H1 (cell line): ENCODE measurements around the gene LRRC15. TPM values are rescaled to one million over a fixed set of nuclear protein-coding genes. Genes with fewer than 3 reads are reported as not detected.
A peak's percentile ranks its signal among the peaks of the same experiment; 100 is the strongest.

Source experiments
- CTCF ChIA-PET: fragments of 300-600 bp; sonication (Branson Sonifier 250); formaldehyde crosslinking; loops from one replicate; lab custom pipeline; 2021; ENCODE audit not compliant: partially characterized antibody; lab: Charles Lee
- POLR2A ChIA-PET: fragments of 300-600 bp; sonication (Branson Sonifier 250); formaldehyde crosslinking; loops from one replicate; lab custom pipeline; 2021; ENCODE audit warnings: inconsistent platforms; ENCODE audit not compliant: partially characterized antibody; lab: Charles Lee
- DNase-seq, 2 experiments: peaks; one replicate each; pipeline versions ENCODE4 v3.0.0 to v3.0.0-alpha.2; 2010 to 2022; ENCODE audit warnings: low spot score in 2 of 2, low read depth in 1 of 2, mixed read lengths in 1 of 2
- FAIRE-seq: peaks from 2 replicates; lab custom pipeline; 2011; peaks lifted over from hg19 to GRCh38; lab: Jason Lieb, UNC
- H2AFZ ChIP-seq: 2 replicates; pipeline ENCODE4 v1.8.1; 2012; ENCODE audit warnings: low read length, inconsistent platforms
- H2AK5ac ChIP-seq: 2 replicates; pipeline ENCODE4 v1.6.1; 2013; ENCODE audit warnings: low read depth, low read length
- H2BK120ac ChIP-seq: replicated peaks from 2 replicates; pipeline ENCODE3; 2013; ENCODE audit warnings: low read depth, low read length, inconsistent platforms
- H2BK12ac ChIP-seq: 2 replicates; pipeline ENCODE4 v1.6.1; 2013; ENCODE audit warnings: low read depth, low read length
- H2BK15ac ChIP-seq: 2 replicates; pipeline ENCODE4 v1.6.1; 2013; ENCODE audit warnings: low read length
- H2BK20ac ChIP-seq: 2 replicates; pipeline ENCODE4 v1.6.1; 2013; ENCODE audit warnings: low read length
- H2BK5ac ChIP-seq: 2 replicates; pipeline ENCODE4 v1.6.1; 2013; ENCODE audit warnings: low read depth, low read length
- H3K14ac ChIP-seq: 2 replicates; pipeline ENCODE4 v1.6.1; 2013; ENCODE audit warnings: inconsistent platforms; ENCODE audit not compliant: insufficient read length
- H3K18ac ChIP-seq: 2 replicates; pipeline ENCODE4 v1.6.1; 2013; ENCODE audit warnings: low read length; ENCODE audit errors: extremely low read depth
- H3K23ac ChIP-seq: 2 replicates; pipeline ENCODE4 v1.6.1; 2013; ENCODE audit warnings: inconsistent platforms; ENCODE audit not compliant: insufficient read length
- H3K23me2 ChIP-seq: 2 replicates; pipeline ENCODE4 v1.6.1; 2013; ENCODE audit warnings: low read depth, low read length
- H3K27ac ChIP-seq: 2 replicates; pipeline ENCODE4 v1.6.1; 2011; ENCODE audit warnings: low read depth, low read length, inconsistent platforms
- H3K27me3 ChIP-seq, 4 experiments: replicated peaks in 1 of 4; 1 replicate in 1 of 4; 2 replicates in 3 of 4; pipeline versions ENCODE4 v1.6.1 to v1.8.1; 2011 to 2013; ENCODE audit warnings: low read length in 3 of 4, mild to moderate bottlenecking in 3 of 4, inconsistent platforms in 2 of 4, mixed read lengths in 2 of 4, moderate library complexity in 1 of 4; ENCODE audit not compliant: control insufficient read depth in 3 of 4, insufficient read depth in 3 of 4; ENCODE audit errors: extremely low read depth in 1 of 4
- H3K36me3 ChIP-seq, 4 experiments: 2 replicates each; pipeline versions ENCODE4 v1.6.1 to v1.8.1; 2011 to 2013; ENCODE audit warnings: mild to moderate bottlenecking in 4 of 4, low read length in 3 of 4, moderate library complexity in 2 of 4, control low read depth in 1 of 4, inconsistent platforms in 1 of 4; ENCODE audit not compliant: insufficient read depth in 4 of 4, control insufficient read depth in 2 of 4
- H3K4ac ChIP-seq: replicated peaks from 2 replicates; pipeline ENCODE3; 2013; ENCODE audit warnings: low read length, low read depth, mixed read lengths, inconsistent platforms; ENCODE audit not compliant: insufficient read length
- H3K4me1 ChIP-seq, 4 experiments: replicated peaks in 1 of 4; 1 replicate in 1 of 4; 2 replicates in 3 of 4; pipeline versions ENCODE4 v1.6.1 to v1.8.1; 2011 to 2013; ENCODE audit warnings: low read length in 3 of 4, inconsistent platforms in 2 of 4, mixed read lengths in 1 of 4; ENCODE audit not compliant: insufficient read depth in 4 of 4, control insufficient read depth in 3 of 4
- H3K4me2 ChIP-seq, 2 experiments: 2 replicates each; pipeline versions ENCODE4 v1.6.1 to v1.8.1; 2011 to 2013; ENCODE audit warnings: low read depth in 2 of 2, low read length in 2 of 2, control low read depth in 1 of 2, inconsistent platforms in 1 of 2, mild to moderate bottlenecking in 1 of 2; ENCODE audit not compliant: insufficient read depth in 1 of 2
- H3K4me3 ChIP-seq, 4 experiments: fragments of 200-600, 300-600 bp in 1 of 4; sonication (generic), shearing (Covaris generic), sonication (Bioruptor Twin) in 1 of 4; 2 replicates each; pipeline versions ENCODE4 v1.5.1 to v1.8.1; 2011 to 2016; ENCODE audit warnings: low read length in 4 of 4, low read depth in 3 of 4, control low read depth in 2 of 4, inconsistent platforms in 2 of 4, mild to moderate bottlenecking in 2 of 4, mixed read lengths in 1 of 4, moderate library complexity in 1 of 4; ENCODE audit not compliant: insufficient read depth in 2 of 4; ENCODE audit errors: extremely low read depth in 1 of 4
- H3K56ac ChIP-seq: replicated peaks from 2 replicates; pipeline ENCODE3; 2013; ENCODE audit warnings: low read depth, mild to moderate bottlenecking, mixed read lengths, low read length, inconsistent platforms; ENCODE audit not compliant: insufficient read length
- H3K79me1 ChIP-seq: 2 replicates; pipeline ENCODE4 v1.6.1; 2013; ENCODE audit warnings: low read depth, low read length, control low read depth
- H3K79me2 ChIP-seq, 2 experiments: 2 replicates each; pipeline versions ENCODE4 v1.6.1 to v1.8.1; 2012 to 2013; ENCODE audit warnings: low read length in 2 of 2, mild to moderate bottlenecking in 2 of 2, inconsistent platforms in 1 of 2; ENCODE audit not compliant: insufficient read depth in 2 of 2, control insufficient read depth in 1 of 2
- H3K9ac ChIP-seq, 4 experiments: replicated peaks in 1 of 4; 1 replicate in 1 of 4; 2 replicates in 3 of 4; pipeline versions ENCODE4 v1.6.1 to v1.8.1; 2011 to 2013; ENCODE audit warnings: low read depth in 3 of 4, low read length in 3 of 4, control low read depth in 2 of 4, mild to moderate bottlenecking in 2 of 4, moderate library complexity in 2 of 4, inconsistent platforms in 1 of 4; ENCODE audit errors: extremely low read depth in 1 of 4
- H3K9me3 ChIP-seq, 2 experiments: 2 replicates each; pipeline versions ENCODE4 v1.6.1 to v1.8.1; 2012 to 2013; ENCODE audit warnings: mild to moderate bottlenecking in 2 of 2, moderate library complexity in 2 of 2, control low read depth in 1 of 2, inconsistent platforms in 1 of 2, low read depth in 1 of 2, low read length in 1 of 2, mixed read lengths in 1 of 2; ENCODE audit not compliant: insufficient read depth in 2 of 2
- H4K20me1 ChIP-seq, 2 experiments: replicated peaks in 1 of 2; 2 replicates each; pipeline versions ENCODE3 to v1.8.1; 2011 to 2013; ENCODE audit warnings: inconsistent platforms in 2 of 2, low read length in 2 of 2, mild to moderate bottlenecking in 1 of 2; ENCODE audit not compliant: insufficient read depth in 2 of 2, control insufficient read depth in 1 of 2
- H4K5ac ChIP-seq: 2 replicates; pipeline ENCODE4 v1.6.1; 2013; ENCODE audit warnings: low read length, low read depth, mixed read lengths, inconsistent platforms; ENCODE audit not compliant: insufficient read length
- H4K8ac ChIP-seq: 2 replicates; pipeline ENCODE4 v1.8.0; 2013; ENCODE audit warnings: mild to moderate bottlenecking, moderate library complexity, low read length, inconsistent platforms; ENCODE audit not compliant: insufficient read depth; ENCODE audit errors: extremely low read depth
- H4K91ac ChIP-seq: replicated peaks from 2 replicates; pipeline ENCODE3; 2013; ENCODE audit warnings: low read length, mixed read lengths, inconsistent platforms; ENCODE audit not compliant: insufficient read length
- CHD2 ChIP-seq: IDR thresholded peaks from 2 replicates; pipeline ENCODE4 v1.6.1; 2012; ENCODE audit warnings: low read length, improper control_type of control experiment
- CTCF ChIP-seq, 3 experiments: IDR thresholded peaks; 1 replicate in 2 of 3; 2 replicates in 1 of 3; pipeline versions ENCODE4 v1.5.1 to v1.6.1; 2011; ENCODE audit warnings: low read length in 3 of 3, mild to moderate bottlenecking in 3 of 3, inconsistent platforms in 2 of 3, low read depth in 1 of 3, moderate library complexity in 1 of 3; ENCODE audit not compliant: insufficient read depth in 1 of 3; ENCODE audit errors: control extremely low read depth in 1 of 3
- E2F6 ChIP-seq: IDR thresholded peaks from 2 replicates; pipeline ENCODE4 v1.6.1; 2012; ENCODE audit warnings: inconsistent platforms
- JUN ChIP-seq: IDR thresholded peaks from 2 replicates; pipeline ENCODE4 v1.6.1; 2011; ENCODE audit warnings: low read depth, mild to moderate bottlenecking, improper control_type of control experiment, low read length
- KDM5A ChIP-seq: fragments of 200-600 bp; IDR thresholded peaks from 2 replicates; pipeline ENCODE4 v1.7.1; 2012; ENCODE audit warnings: mild to moderate bottlenecking, low read length, inconsistent platforms, mixed read lengths
- PHF8 ChIP-seq: fragments of 200-600 bp; sonication (generic); conservative IDR thresholded peaks from 2 replicates; pipeline ENCODE4 v1.7.1; 2012; ENCODE audit warnings: low read depth, mild to moderate bottlenecking, inconsistent platforms, low read length, moderate library complexity
- RBBP5 ChIP-seq: IDR thresholded peaks from 2 replicates; pipeline ENCODE4 v1.7.1; 2012; ENCODE audit warnings: low read depth, mild to moderate bottlenecking, inconsistent platforms, low read length, moderate library complexity, borderline replicate concordance
- RNF2 ChIP-seq: fragments of 200-900, 300-1000 bp; sonication (generic); IDR thresholded peaks from 2 replicates; pipeline ENCODE4 v1.7.1; 2016; ENCODE audit warnings: borderline replicate concordance, low read depth, mild to moderate bottlenecking, antibody characterized with exemption, low read length; ENCODE audit not compliant: poor library complexity, severe bottlenecking; ENCODE audit errors: missing control alignments
- WGBS, 2 experiments: shearing (Covaris generic) in 1 of 2; methylation state at CpG; one replicate each; pipeline versions ENCODE4 v1.1.6 to v1.1.7; 2013 to 2015; ENCODE audit warnings: low lambda C conversion rate in 2 of 2, mixed read lengths in 2 of 2, inconsistent platforms in 1 of 2, low coverage in 1 of 2, missing lambda C conversion rate in 1 of 2; ENCODE audit not compliant: insufficient replicate concordance in 2 of 2, insufficient coverage in 1 of 2, insufficient read length in 1 of 2; ENCODE audit errors: extremely low coverage in 1 of 2, missing lambda C conversion rate in 1 of 2; 5-methylcytosine and 5-hydroxymethylcytosine counted together
- polyA plus RNA-seq, 7 experiments: library from polyadenylated mRNA; depleted of rRNA in 3 of 7; stranded (reverse) in 5 of 7; unstranded in 2 of 7; fragments of >200 nt in 5 of 7; fragments of 200-250 nt in 2 of 7; gene quantifications; 1 replicate in 5 of 7; 2 replicates in 1 of 7; 4 replicates in 1 of 7; pipeline versions ENCODE4 v1.2.1 to v1.2.3, GENCODE V29; 2011 to 2013; ENCODE audit warnings: missing spikeins in 2 of 7, mixed read lengths in 2 of 7
- total RNA-seq: library from RNA; stranded (reverse); fragmentation: NEBNext Ultra II Directional; extraction: Animal tissue kit (Norgen Biotek cat#: 25700); gene quantifications from 2 replicates; pipeline ENCODE4 v1.2.1, GENCODE V29; 2021
- TF ChIP-seq, protein P1 (sequence below): IDR thresholded peaks from 2 replicates; pipeline ENCODE4 v1.6.1; 2012; ENCODE audit warnings: inconsistent platforms

Gene LRRC15
- total and polyA plus RNA-seq, 2 of the 8 experiments (the other 6 are each of a cell fraction or from before 2014, with no cell fraction given), result 0.15 to 0.37 TPM

DNA sequence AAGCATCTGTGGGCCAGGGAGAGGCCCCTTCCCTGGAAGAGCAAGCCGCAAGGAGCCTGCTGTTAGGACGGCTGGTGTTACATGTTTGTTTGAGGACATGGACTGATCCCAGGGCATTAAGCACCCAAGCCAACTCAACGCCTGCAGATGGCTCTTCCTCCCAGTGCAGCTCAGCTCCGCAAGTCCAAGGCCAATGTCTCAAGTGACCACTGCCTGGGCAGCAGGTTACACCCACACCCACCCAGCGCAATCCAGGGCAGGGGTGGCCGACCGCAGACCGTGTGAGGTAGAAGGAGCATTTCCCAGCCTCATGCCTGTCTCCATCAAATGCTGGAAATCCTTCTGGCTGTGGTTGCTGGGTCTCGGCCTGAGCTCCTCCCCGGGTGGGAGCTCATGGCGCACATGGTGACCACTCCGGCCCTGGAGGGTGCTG, 15.0 kb upstream of the LRRC15 start:
- H2AFZ ChIP-seq, result no peak overlapping the region
- peak overlapping the region; percentile 4; the same call in 1 of the 2 replicates for H4K8ac ChIP-seq
- no peak overlapping the region for H3K27ac ChIP-seq
- 91% methylated on average over 12 of the region's 12 CpGs; no CpG with 5 or more reads in 1 of the 2 experiments for WGBS, 2 experiments
- H2BK20ac ChIP-seq, result peak overlapping the region; percentile 43; the same call in 1 of the 2 replicates
- H3K4me3 ChIP-seq, result no peak overlapping the region
- H3K14ac ChIP-seq, result no peak overlapping the region
- no peak overlapping the region for H4K5ac ChIP-seq
- H3K4me1 ChIP-seq, result peaks cover 0 to 10% (median 6%) of the 10 kb centered on the region in 4 experiments; a peak in 6 of 7 replicates
- H4K91ac ChIP-seq, result no peak overlapping the region
- no peak overlapping the region for H3K9ac ChIP-seq
- H2BK120ac ChIP-seq, result no peak overlapping the region
- peak overlapping the region; percentile 90; the same call in 1 of the 2 replicates for H2BK15ac ChIP-seq
- H3K79me1 ChIP-seq, result no peaks in the 10 kb centered on the region
- H3K4ac ChIP-seq, result no peak overlapping the region
- H4K20me1 ChIP-seq, result no peaks in the 10 kb centered on the region
- no peak for FAIRE-seq
- H3K4me2 ChIP-seq, result no peak overlapping the region
- H3K79me2 ChIP-seq, result no peaks in the 10 kb centered on the region
- H3K9me3 ChIP-seq, result no peaks in the 10 kb centered on the region
- no peak overlapping the region for H2BK5ac ChIP-seq
- peaks cover 0 to 2% (median 0%) of the 10 kb centered on the region in 4 experiments; a peak in 1 of 7 replicates for H3K27me3 ChIP-seq
- no peak overlapping the region for H2AK5ac ChIP-seq
- H3K56ac ChIP-seq, result no peak overlapping the region
- no peak overlapping the region for H3K18ac ChIP-seq
- no peak overlapping the region for H3K23ac ChIP-seq
- no peaks in the 10 kb centered on the region for H3K36me3 ChIP-seq
- H2BK12ac ChIP-seq, result peak overlapping the region; percentile 53; the same call in 1 of the 2 replicates
- ChIA-PET POLR2A (no interaction called here), CTCF (interaction anchor here (0.6 to 1.7 kb wide), 3 partner anchors 20 to 579 kb away, joined by 3 to 4 read pairs (median 4); no protein-coding TSS in a partner anchor)
- no peaks in the 10 kb centered on the region for H3K23me2 ChIP-seq
- peak in 1 of 2 experiments; percentile 34 for DNase-seq
- TF ChIP-seq, protein P1, sequence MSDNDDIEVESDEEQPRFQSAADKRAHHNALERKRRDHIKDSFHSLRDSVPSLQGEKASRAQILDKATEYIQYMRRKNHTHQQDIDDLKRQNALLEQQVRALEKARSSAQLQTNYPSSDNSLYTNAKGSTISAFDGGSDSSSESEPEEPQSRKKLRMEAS, result no peak
- TF ChIP-seq CTCF (IDR thresholded peaks at IDR 0.05; ENCODE audit: control extremely low read depth in 1 of 3, insufficient read depth in 1 of 3, low read depth in 1 of 3, low read length in 3 of 3) (no peak), E2F6 (no peak), JUN (no peak), PHF8 (no peak), CHD2 (no peak), RNF2 (no peak), KDM5A (no peak), RBBP5 (no peak)
